8988T (cell line): ENCODE measurements around the gene MGST3.
"Not testable (repeated sequence)": the region's sequence is repeated elsewhere in the genome, so short reads cannot be mapped to it uniquely, and the experiment has no call there.

Source experiments
- DNase-seq: peaks from one replicate; pipeline ENCODE4 v3.0.0; 2011

The MGST3 gene

DNA sequence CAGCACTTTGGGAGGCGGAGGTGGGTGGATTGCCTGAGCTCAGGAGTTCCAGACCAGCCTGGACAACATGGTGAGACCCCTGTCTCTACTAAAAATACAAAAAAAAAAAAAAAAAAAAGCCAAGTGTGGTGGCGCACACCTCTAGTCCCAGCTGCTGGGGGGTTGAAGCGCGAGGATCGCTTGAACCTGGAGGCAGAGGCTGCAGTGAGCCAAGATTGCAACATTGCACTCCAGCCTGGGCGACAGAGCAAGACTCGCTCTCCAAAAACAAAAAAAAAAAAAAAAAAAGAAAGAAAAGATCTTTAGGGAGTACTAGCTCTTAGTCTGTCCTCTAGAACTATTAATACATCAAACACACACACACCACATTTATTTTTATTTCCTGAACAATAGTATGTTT, 70.9 kb downstream of the MGST3 start:
- DNase-seq: not testable (repeated sequence)

DNA sequence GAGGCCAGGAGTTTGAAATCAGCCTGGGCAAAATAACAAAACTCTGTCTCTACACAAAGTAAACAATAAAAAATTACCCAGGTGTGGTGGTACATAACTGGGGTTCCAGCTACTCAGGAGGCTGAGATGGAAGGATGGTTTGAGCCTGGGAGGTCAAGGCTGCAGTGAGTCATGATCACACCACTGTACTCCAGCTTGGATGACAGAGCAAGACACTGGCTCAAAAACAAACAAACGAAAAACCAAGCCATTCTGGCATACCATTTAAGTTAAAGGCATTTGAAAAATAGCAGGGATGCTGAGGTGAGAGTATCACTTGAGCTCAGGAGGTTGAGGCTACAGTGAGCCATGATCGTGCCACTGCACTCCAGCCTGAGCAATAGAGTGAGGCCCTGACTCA, 72.6 kb downstream of the MGST3 start:
- no peak for DNase-seq
